A673 (cell line): Measurements from ENCODE around the gene EGFR. TPM values are rescaled to one million over a fixed set of nuclear protein-coding genes. Genes with fewer than 3 reads are reported as not detected.

Source experiments
- BruUV-seq: library from RNA; stranded (reverse); fragments of 400-500 nt; replicated peaks from 2 replicates; lab custom pipeline; 2021; lab: Mats Ljungman, UMichigan
- CTCF ChIA-PET: fragments of 300-600 bp; sonication (Branson Sonifier 250); formaldehyde crosslinking; loops from one replicate; lab custom pipeline; 2022; ENCODE audit warnings: antibody characterized with exemption; lab: Charles Lee
- POLR2A ChIA-PET: fragments of 300-600 bp; sonication (Branson Sonifier 250); formaldehyde crosslinking; loops from one replicate; lab custom pipeline; 2022; ENCODE audit warnings: antibody characterized with exemption; ENCODE audit not compliant: low non-redundant PET; lab: Charles Lee
- DNase-seq: peaks from one replicate; pipeline ENCODE4 v3.0.0-alpha.2; 2015; ENCODE audit warnings: low spot score
- H3K27ac ChIP-seq: fragments of 200-600 bp; sonication (generic); 2 replicates; pipeline ENCODE4 v1.5.1; 2016; ENCODE audit warnings: mixed run types, low read depth, mild to moderate bottlenecking, mixed read lengths, antibody characterized with exemption, low read length; ENCODE audit not compliant: poor library complexity, severe bottlenecking
- H3K27me3 ChIP-seq: fragments of 200-600 bp; sonication (generic); replicated peaks from 2 replicates; pipeline ENCODE4 v1.6.1; 2017; ENCODE audit warnings: mixed run types, low read depth, mild to moderate bottlenecking, mixed read lengths, antibody characterized with exemption, low read length; ENCODE audit not compliant: insufficient read depth, poor library complexity
- H3K36me3 ChIP-seq: fragments of 200-600 bp; sonication (generic); 2 replicates; pipeline ENCODE4 v1.6.1; 2016; ENCODE audit warnings: mixed run types, mild to moderate bottlenecking, mixed read lengths, antibody characterized with exemption, low read length; ENCODE audit not compliant: insufficient read depth, poor library complexity, severe bottlenecking
- H3K4me1 ChIP-seq: fragments of 200-600 bp; sonication (generic); 2 replicates; pipeline ENCODE4 v1.6.1; 2017; ENCODE audit warnings: mixed run types, mild to moderate bottlenecking, mixed read lengths, antibody characterized with exemption, low read length; ENCODE audit not compliant: insufficient read depth, poor library complexity, severe bottlenecking
- H3K4me3 ChIP-seq: fragments of 200-600 bp; sonication (generic); 2 replicates; pipeline ENCODE4 v1.5.1; 2016; ENCODE audit warnings: low read depth, mixed run types, mild to moderate bottlenecking, mixed read lengths, low read length; ENCODE audit not compliant: poor library complexity, severe bottlenecking
- H3K9me3 ChIP-seq: fragments of 200-600 bp; sonication (generic); 2 replicates; pipeline ENCODE4 v1.6.1; 2016; ENCODE audit warnings: mixed run types, low read depth, mild to moderate bottlenecking, mixed read lengths, antibody characterized with exemption, low read length; ENCODE audit not compliant: poor library complexity, severe bottlenecking
- EZH2 ChIP-seq: fragments of 200-600 bp; sonication (generic); IDR thresholded peaks from 2 replicates; pipeline ENCODE4 v1.6.1; 2017; ENCODE audit warnings: borderline replicate concordance, low read depth, mild to moderate bottlenecking, mixed read lengths, antibody characterized with exemption, low read length; ENCODE audit not compliant: poor library complexity, severe bottlenecking
- intact Hi-C: fragments of 100-400 bp; cut with micrococcal nuclease; formaldehyde crosslinking; loops from one replicate; pipeline ENCODE4 v1.10.0; 2022; ENCODE audit not compliant: unreplicated experiment
- total RNA-seq: library from RNA; stranded (reverse); gene quantifications from 2 replicates; pipeline ENCODE4 v1.2.3, GENCODE V29; 2021
- TF ChIP-seq, protein P1 (sequence below): fragments of 300-800, 200-600 bp; sonication (generic); conservative IDR thresholded peaks from 2 replicates; pipeline ENCODE4 v1.5.1; 2017; ENCODE audit warnings: low read depth, mild to moderate bottlenecking, antibody characterized with exemption, low read length, moderate library complexity, mixed read lengths

EGFR gene
- total RNA-seq, 1 experiment from 2014 or later = 0.84 TPM

GRCh38 chr7:55124989-55125875 is 106.4 kb downstream of the EGFR start:
- no peaks in the 10 kb centered on the region for H3K27me3 ChIP-seq
- peaks cover 18% of the 10 kb centered on the region for H3K4me1 ChIP-seq
- no peak overlapping the region for H3K27ac ChIP-seq
- TF ChIP-seq EZH2 = no peak
- TF ChIP-seq, protein P1, sequence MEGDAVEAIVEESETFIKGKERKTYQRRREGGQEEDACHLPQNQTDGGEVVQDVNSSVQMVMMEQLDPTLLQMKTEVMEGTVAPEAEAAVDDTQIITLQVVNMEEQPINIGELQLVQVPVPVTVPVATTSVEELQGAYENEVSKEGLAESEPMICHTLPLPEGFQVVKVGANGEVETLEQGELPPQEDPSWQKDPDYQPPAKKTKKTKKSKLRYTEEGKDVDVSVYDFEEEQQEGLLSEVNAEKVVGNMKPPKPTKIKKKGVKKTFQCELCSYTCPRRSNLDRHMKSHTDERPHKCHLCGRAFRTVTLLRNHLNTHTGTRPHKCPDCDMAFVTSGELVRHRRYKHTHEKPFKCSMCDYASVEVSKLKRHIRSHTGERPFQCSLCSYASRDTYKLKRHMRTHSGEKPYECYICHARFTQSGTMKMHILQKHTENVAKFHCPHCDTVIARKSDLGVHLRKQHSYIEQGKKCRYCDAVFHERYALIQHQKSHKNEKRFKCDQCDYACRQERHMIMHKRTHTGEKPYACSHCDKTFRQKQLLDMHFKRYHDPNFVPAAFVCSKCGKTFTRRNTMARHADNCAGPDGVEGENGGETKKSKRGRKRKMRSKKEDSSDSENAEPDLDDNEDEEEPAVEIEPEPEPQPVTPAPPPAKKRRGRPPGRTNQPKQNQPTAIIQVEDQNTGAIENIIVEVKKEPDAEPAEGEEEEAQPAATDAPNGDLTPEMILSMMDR = peak; percentile 39
- ChIA-PET CTCF (no interaction called here), POLR2A (no interaction called here)
- peak; percentile 26 for DNase-seq
- no TSS peak for BruUV-seq
- intact Hi-C loops = no loop called here
- no peak overlapping the region for H3K4me3 ChIP-seq
- H3K9me3 ChIP-seq = no peaks in the 10 kb centered on the region
- no peaks in the 10 kb centered on the region for H3K36me3 ChIP-seq

DNA sequence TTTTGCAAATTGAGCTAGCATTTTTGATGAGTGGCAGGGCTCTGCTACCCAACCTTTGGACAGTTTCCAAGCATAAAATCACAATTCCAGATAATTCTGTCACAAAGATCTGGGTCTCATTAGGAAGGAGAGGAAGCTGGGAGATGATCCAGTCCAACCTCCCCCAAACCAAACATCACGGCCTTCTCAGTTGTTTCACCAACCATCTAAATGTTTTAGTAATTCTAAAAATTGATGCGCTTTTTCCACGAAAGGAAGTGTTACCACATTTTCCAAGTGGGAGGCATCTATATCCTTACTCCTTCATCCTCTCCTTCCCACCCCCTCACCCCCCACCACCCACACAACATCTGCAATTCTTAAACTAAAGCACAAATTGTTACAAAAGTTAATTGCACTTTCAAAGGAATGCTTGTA is 108.3 kb downstream of the EGFR start:
- TF ChIP-seq EZH2 = no peak
- TF ChIP-seq, protein P1 = no peak
- no peaks in the 10 kb centered on the region for H3K27me3 ChIP-seq
- H3K4me1 ChIP-seq = peaks cover 20% of the 10 kb centered on the region
- ChIA-PET POLR2A (no interaction called here), CTCF (no interaction called here)
- H3K9me3 ChIP-seq = no peaks in the 10 kb centered on the region
- no peak overlapping the region for H3K4me3 ChIP-seq
- no TSS peak for BruUV-seq
- no peaks in the 10 kb centered on the region for H3K36me3 ChIP-seq
- no peak for DNase-seq
- H3K27ac ChIP-seq = no peak overlapping the region
- intact Hi-C loops = no loop called here

GRCh38 chr7:55127622-55128081 is 108.8 kb downstream of the EGFR start:
- TF ChIP-seq, protein P1 = no peak
- TF ChIP-seq EZH2 = no peak
- Histone ChIP-seq H3K9me3 (no peaks in the 10 kb centered on the region), H3K36me3 (no peaks in the 10 kb centered on the region), H3K27ac (no peak overlapping the region), H3K4me3 (no peak overlapping the region), H3K27me3 (no peaks in the 10 kb centered on the region), H3K4me1 (peaks cover 20% of the 10 kb centered on the region)
- ChIA-PET CTCF (no interaction called here), POLR2A (no interaction called here)
- intact Hi-C loops = no loop called here
- no TSS peak for BruUV-seq
- no peak for DNase-seq
